Neural cell (in vitro differentiated cells): ENCODE data around the gene HYOU1. TPM values are rescaled to one million over a fixed set of nuclear protein-coding genes. Genes with fewer than 3 reads are reported as not detected.

ENCODE experiments used
- H2AFZ ChIP-seq: fragments of 200-600, 300-800 bp; sonication (generic), shearing (Covaris generic); 2 replicates; pipeline ENCODE4 v1.6.0; 2014; ENCODE audit warnings: low read depth, mild to moderate bottlenecking, antibody characterized with exemption, low read length, moderate library complexity
- H3F3A ChIP-seq: fragments of 200-600 bp; shearing (Covaris generic); 2 replicates; pipeline ENCODE4 v1.6.1; 2016; ENCODE audit warnings: mild to moderate bottlenecking, moderate library complexity, mixed read lengths, antibody characterized with exemption, low read length; ENCODE audit not compliant: insufficient read depth, poor library complexity, severe bottlenecking
- H3K27ac ChIP-seq: fragments of 200-600, 300-800 bp; sonication (generic), shearing (Covaris generic); 2 replicates; pipeline ENCODE4 v1.5.1; 2014; ENCODE audit warnings: mild to moderate bottlenecking, low read length, moderate library complexity
- H3K27me3 ChIP-seq: fragments of 300-800, 200-600 bp; sonication (generic), shearing (Covaris generic); 2 replicates; pipeline ENCODE4 v1.6.0; 2014; ENCODE audit warnings: mild to moderate bottlenecking, low read depth, low read length, moderate library complexity; ENCODE audit not compliant: insufficient read depth
- H3K36me3 ChIP-seq: fragments of 300-800, 200-600 bp; sonication (generic), shearing (Covaris generic); 2 replicates; pipeline ENCODE4 v1.5.1; 2014; ENCODE audit warnings: mild to moderate bottlenecking, antibody characterized with exemption, low read length, moderate library complexity; ENCODE audit not compliant: insufficient read depth
- H3K4me2 ChIP-seq: fragments of 300-800, 200-600 bp; sonication (generic), shearing (Covaris generic); 2 replicates; pipeline ENCODE4 v1.6.0; 2014; ENCODE audit warnings: mild to moderate bottlenecking, low read length
- H3K4me3 ChIP-seq: fragments of 300-800, 200-600 bp; sonication (generic), shearing (Covaris generic); 2 replicates; pipeline ENCODE4 v1.5.1; 2014; ENCODE audit warnings: mild to moderate bottlenecking, low read length, moderate library complexity
- H3K79me2 ChIP-seq: fragments of 200-600 bp; shearing (Covaris generic); replicated peaks from 2 replicates; pipeline ENCODE4 v1.6.0; 2014; ENCODE audit warnings: mild to moderate bottlenecking, low read length, moderate library complexity; ENCODE audit not compliant: insufficient read depth
- H3K9ac ChIP-seq: fragments of 300-800, 200-600 bp; sonication (generic), shearing (Covaris generic); 2 replicates; pipeline ENCODE4 v1.6.1; 2016; ENCODE audit warnings: mild to moderate bottlenecking, low read length, mixed read lengths
- H3K9me2 ChIP-seq: fragments of 200-600 bp; shearing (Covaris generic); 2 replicates; pipeline ENCODE4 v1.6.1; 2016; ENCODE audit warnings: mild to moderate bottlenecking, low read length, mixed read lengths; ENCODE audit not compliant: insufficient read depth
- H3K9me3 ChIP-seq: fragments of 200-600, 300-800 bp; sonication (generic), shearing (Covaris generic); 2 replicates; pipeline ENCODE4 v1.6.1; 2016; ENCODE audit warnings: mild to moderate bottlenecking, mixed run types, low read length, moderate library complexity, mixed read lengths
- H4K20me1 ChIP-seq: fragments of 200-600 bp; shearing (Covaris generic); 2 replicates; pipeline ENCODE4 v1.6.1; 2016; ENCODE audit warnings: mild to moderate bottlenecking, mixed run types; ENCODE audit not compliant: insufficient read depth
- CTCF ChIP-seq: fragments of 450-650 bp; IDR thresholded peaks from 2 replicates; pipeline ENCODE4 v1.5.1; 2014; ENCODE audit warnings: antibody characterized with exemption, mild to moderate bottlenecking, moderate library complexity; ENCODE audit not compliant: poor library complexity, severe bottlenecking
- REST ChIP-seq: IDR thresholded peaks from 2 replicates; pipeline ENCODE4 v1.6.1; 2012; ENCODE audit warnings: borderline replicate concordance
- polyA plus RNA-seq: library from polyadenylated mRNA; depleted of rRNA; stranded (reverse); fragments of >200 nt; gene quantifications from 2 replicates; pipeline ENCODE4 v1.2.3, GENCODE V29; 2014
- small RNA-seq, 3 experiments: library from RNA; depleted of rRNA; stranded (forward); fragments of <200 nt; gene quantifications; one replicate each; pipeline ENCODE3, GENCODE V24; 2012

Gene HYOU1
- polyA plus RNA-seq, 1 donor from 2014 or later: 68.4 TPM

GRCh38 chr11:118996926-118997626 is 59.9 kb downstream of the HYOU1 start:
- Histone ChIP-seq H3K9ac (peak overlapping the region; percentile 82), H3K36me3 (no peaks in the 10 kb centered on the region), H2AFZ (peak overlapping the region; percentile 87), H3K27ac (peak overlapping the region; percentile 63), H3K4me3 (peak overlapping the region; percentile 95), H3K27me3 (no peaks in the 10 kb centered on the region), H3K9me3 (no peaks in the 10 kb centered on the region), H3K4me2 (peak overlapping the region; percentile 76), H4K20me1 (no peaks in the 10 kb centered on the region), H3K9me2 (no peaks in the 10 kb centered on the region), H3F3A (no peaks in the 10 kb centered on the region), H3K79me2 (no peaks in the 10 kb centered on the region)
- TF ChIP-seq CTCF (peak; percentile 15), REST (no peak)

Small RNA genes lying within 50 kb of the gene (small RNA-seq; reads per million reads assigned to genes)
- gene AP003392.2 (0 reads per million in 3 experiments), gene RF00017 (0 reads per million in 3 experiments), gene RF00019 (0 to 1.2 (median 0) reads per million in 3 experiments)

Other genes with a start within 250 kb of the HYOU1 start
- gene CXCR5, start 173.3 kb downstream of the HYOU1 start, polyA plus RNA-seq: not detected in 2 replicates
- 1.1 and 1.5 TPM in 2 replicates for gene BCL9L, start 131.3 kb downstream of the HYOU1 start, polyA plus RNA-seq
- gene UPK2, start 100.9 kb downstream of the HYOU1 start, polyA plus RNA-seq: 0.38 TPM in 1 of 2 replicates, not detected in the other
- not detected in 2 replicates for gene FOXR1, start 85.4 kb downstream of the HYOU1 start, polyA plus RNA-seq
- gene CENATAC, start 59.1 kb downstream of the HYOU1 start, polyA plus RNA-seq: 69.9 and 70.3 TPM in 2 replicates
- gene RPS25, start 38.9 kb downstream of the HYOU1 start, polyA plus RNA-seq: 1,615 and 1,728 TPM in 2 replicates
- gene TRAPPC4, start 38.4 kb downstream of the HYOU1 start, polyA plus RNA-seq: 271 and 276 TPM in 2 replicates
- gene SLC37A4, start 26.3 kb downstream of the HYOU1 start, polyA plus RNA-seq: 23.5 and 25.8 TPM in 2 replicates
- 24.1 and 24.8 TPM in 2 replicates for gene VPS11, start 10.6 kb upstream of the HYOU1 start, polyA plus RNA-seq
- gene HMBS, start 27.7 kb upstream of the HYOU1 start, polyA plus RNA-seq: 12.7 and 15.9 TPM in 2 replicates
- gene DPAGT1, start 44.6 kb upstream of the HYOU1 start, polyA plus RNA-seq: 9.8 and 27.0 TPM in 2 replicates
- gene C2CD2L, start 50.1 kb upstream of the HYOU1 start, polyA plus RNA-seq: 13.6 and 21.6 TPM in 2 replicates
- 50.0 and 58.8 TPM in 2 replicates for gene HINFP, start 64.4 kb upstream of the HYOU1 start, polyA plus RNA-seq
- gene ABCG4, start 91.8 kb upstream of the HYOU1 start, polyA plus RNA-seq: 1.5 and 3.0 TPM in 2 replicates
- gene NLRX1, start 111.5 kb upstream of the HYOU1 start, polyA plus RNA-seq: 0.60 and 1.6 TPM in 2 replicates
- not detected in 2 replicates for gene NHERF4, start 128.3 kb upstream of the HYOU1 start, polyA plus RNA-seq
- gene CBL, start 149.1 kb upstream of the HYOU1 start, polyA plus RNA-seq: 10.5 and 10.7 TPM in 2 replicates